GM18507 (cell line): ENCODE results near the gene PLCB4.

Experiments used
- DNase-seq: peaks from one replicate; pipeline ENCODE4 v3.0.0; 2011; ENCODE audit warnings: low read depth; ENCODE audit not compliant: insufficient read length; ENCODE audit errors: extremely low spot score
- FAIRE-seq: peaks from 2 replicates; lab custom pipeline; 2011; peaks lifted over from hg19 to GRCh38; lab: Jason Lieb, UNC

Gene PLCB4

DNA sequence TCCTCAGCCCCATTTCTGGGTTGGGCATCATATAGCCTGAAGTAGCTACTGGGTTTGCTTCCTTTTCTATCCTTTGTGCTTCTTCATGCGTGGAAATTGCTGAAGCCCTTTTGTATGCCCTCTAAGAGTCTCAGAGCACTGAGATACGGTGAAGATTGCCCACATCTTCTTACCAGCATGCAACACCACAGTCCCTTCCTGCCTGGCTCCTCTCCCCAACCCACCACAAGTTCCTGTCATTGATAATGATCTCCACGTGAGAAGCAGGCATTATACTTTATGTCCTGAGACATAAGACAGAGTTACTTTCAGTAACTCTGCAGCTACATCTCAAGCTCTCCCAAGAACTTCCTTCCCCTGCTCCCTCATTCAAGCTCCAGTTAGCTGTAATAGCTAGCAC, 15.8 kb upstream of the PLCB4 start:
- no peak for FAIRE-seq

DNA sequence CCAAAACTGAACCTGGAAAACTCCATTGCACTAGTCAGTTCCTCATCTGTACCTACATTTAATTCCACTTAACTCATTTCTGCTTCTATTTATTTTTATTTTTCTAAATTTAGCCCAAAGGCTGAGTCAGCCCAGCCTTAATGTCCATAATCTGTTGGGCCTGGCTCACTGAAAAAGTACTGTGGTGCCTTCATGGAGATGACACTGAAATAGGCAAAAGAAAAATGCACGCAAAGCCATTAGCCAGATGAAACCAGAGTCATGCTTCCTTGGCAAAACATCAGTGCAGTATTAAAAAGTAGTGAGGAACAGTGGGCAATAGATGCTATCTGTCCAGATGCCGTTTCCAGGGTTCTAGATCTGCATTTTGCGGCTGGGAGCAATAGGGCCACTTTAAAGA, 14.7 kb upstream of the PLCB4 start:
- DNase-seq (no peak), FAIRE-seq (no peak)

More for the DNA sequence above, 15.8 kb upstream of the PLCB4 start:
- DNase-seq, result no peak

- no peak for DNase-seq
These were observed 9.0 kb upstream of the PLCB4 start for GRCh38 chr20:9059931-9060330.

DNA sequence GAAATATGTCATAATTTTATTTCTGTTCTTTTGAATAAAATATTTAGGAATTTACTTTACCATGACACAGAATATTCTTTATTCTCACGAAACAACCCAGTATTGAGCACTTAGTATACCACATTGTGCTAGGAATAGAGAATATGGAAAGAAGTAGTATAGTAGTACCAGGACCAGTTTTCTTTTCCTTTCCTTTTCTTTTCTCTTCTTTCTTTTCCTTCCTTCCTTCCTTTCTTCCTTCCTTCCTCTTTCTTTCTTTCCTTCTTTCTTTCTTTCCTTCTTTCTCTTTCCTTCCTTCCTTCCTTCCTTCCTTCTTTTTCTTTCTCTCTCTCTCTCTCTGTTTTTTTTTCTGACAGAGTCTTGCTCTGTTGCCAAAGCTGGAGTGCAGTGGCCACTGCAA, 7.5 kb upstream of the PLCB4 start:
- DNase-seq (no peak), FAIRE-seq (no peak)

More at GRCh38 chr20:9059931-9060330, 9.0 kb upstream of the PLCB4 start:
- no peak for FAIRE-seq

DNA sequence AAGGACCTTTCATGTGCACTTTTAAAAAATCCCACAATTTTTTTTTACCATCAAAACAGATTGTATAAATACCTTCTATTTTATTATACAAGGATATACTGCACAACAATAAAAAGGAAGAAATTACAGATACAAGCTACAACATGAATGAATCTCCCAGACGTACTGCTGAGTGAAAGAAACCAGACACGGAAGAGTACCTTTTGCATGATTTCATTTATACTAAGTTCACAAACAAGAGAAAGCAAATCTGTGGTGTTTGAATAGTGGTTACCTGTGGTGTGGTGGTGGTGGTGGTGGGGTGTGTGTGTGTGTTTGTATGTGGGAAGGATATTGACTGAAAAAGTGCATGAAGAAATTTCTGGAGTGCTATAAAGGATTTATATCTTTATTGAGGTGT, 6.8 kb upstream of the PLCB4 start:
- no peak for FAIRE-seq

GRCh38 chr20:9066191-9066590, 2.7 kb upstream of the PLCB4 start:
- FAIRE-seq (no peak), DNase-seq (no peak)

More for the DNA sequence above, 6.8 kb upstream of the PLCB4 start:
- DNase-seq, result no peak

- DNase-seq, result no peak
- no peak for FAIRE-seq
These were observed 570 bp upstream of the PLCB4 start for GRCh38 chr20:9068233-9068801.

GRCh38 chr20:9070304-9070703, 1.4 kb downstream of the PLCB4 start:
- no peak for FAIRE-seq

DNA sequence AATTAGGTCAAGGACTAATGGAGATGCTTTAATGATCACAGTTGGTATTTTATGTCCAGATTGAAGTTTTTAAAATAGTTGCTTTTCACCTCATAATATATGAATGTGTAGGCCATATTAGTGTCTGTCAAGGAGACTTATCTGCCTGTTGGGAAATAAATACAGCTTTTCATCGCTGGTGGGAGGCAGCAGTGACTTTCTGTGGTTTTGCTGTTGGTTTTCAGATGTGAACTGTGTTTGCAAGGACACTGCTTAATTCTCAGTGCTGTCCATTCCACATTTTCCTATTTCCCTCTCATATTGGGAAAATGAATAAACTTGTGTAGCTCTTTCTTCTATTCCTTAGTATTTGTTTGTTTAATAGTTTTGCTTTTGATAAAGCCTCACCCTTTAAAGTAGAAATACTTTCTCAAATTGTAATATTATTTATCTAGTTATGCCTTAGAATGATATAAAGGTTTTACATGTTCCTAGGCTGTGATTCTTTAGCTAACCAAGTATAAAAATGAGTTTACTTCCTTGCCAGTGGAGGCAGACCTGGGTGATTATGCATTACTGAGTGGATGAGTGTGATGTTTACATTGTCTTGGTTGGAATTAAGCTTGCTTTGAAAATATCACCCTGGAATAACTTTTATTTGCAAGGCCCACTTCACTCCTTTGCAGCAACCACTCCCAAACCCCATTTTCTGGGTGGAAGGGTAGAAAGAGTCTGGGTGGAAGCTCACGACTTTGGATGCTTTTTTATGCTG, 3.3 kb downstream of the PLCB4 start:
- no peak for DNase-seq
- FAIRE-seq, result no peak

More at GRCh38 chr20:9070304-9070703, 1.4 kb downstream of the PLCB4 start:
- no peak for DNase-seq

DNA sequence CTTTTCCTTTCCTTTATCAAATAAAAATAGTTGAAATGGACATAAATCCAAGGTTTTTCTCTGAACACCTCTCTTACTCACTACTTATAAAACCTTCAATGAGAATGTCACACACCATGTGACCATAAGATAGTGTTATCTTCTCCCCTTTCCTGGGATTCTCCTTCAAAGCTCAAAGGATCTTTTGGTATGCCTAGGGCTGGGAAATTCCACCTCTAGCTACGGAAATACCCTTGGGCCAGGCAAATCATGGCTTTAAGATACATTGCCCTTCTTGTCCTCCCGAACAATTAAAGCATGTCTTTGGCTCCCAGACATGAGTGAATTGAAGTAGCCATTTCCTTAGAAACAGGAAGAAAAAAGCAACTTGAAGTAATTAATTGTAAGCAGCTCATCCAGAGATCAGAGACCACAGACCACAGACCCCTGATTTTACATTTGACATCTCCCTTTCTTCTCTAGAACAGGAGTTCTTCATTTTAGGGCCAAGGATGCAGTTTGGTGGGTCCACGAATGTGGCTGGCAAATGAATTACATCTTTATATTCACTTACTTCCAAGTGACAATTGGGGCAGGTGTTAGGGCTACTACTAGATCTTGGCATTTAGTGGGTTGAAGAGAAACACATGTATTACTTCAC, 4.1 kb downstream of the PLCB4 start:
- DNase-seq (no peak), FAIRE-seq (no peak)

- FAIRE-seq, result no peak
- DNase-seq, result no peak
These were observed 6.6 kb downstream of the PLCB4 start for GRCh38 chr20:9075264-9076095.

- no peak for FAIRE-seq
These were observed 7.6 kb downstream of the PLCB4 start for GRCh38 chr20:9076440-9076839.

GRCh38 chr20:9078826-9079731, 10.2 kb downstream of the PLCB4 start:
- no peak for DNase-seq
- FAIRE-seq, result no peak

More at GRCh38 chr20:9076440-9076839, 7.6 kb downstream of the PLCB4 start:
- no peak for DNase-seq

- DNase-seq (no peak), FAIRE-seq (no peak)
These were observed 12.6 kb downstream of the PLCB4 start for GRCh38 chr20:9081423-9081966.

GRCh38 chr20:9082741-9083140, 13.9 kb downstream of the PLCB4 start:
- FAIRE-seq, result no peak
- DNase-seq, result no peak

DNA sequence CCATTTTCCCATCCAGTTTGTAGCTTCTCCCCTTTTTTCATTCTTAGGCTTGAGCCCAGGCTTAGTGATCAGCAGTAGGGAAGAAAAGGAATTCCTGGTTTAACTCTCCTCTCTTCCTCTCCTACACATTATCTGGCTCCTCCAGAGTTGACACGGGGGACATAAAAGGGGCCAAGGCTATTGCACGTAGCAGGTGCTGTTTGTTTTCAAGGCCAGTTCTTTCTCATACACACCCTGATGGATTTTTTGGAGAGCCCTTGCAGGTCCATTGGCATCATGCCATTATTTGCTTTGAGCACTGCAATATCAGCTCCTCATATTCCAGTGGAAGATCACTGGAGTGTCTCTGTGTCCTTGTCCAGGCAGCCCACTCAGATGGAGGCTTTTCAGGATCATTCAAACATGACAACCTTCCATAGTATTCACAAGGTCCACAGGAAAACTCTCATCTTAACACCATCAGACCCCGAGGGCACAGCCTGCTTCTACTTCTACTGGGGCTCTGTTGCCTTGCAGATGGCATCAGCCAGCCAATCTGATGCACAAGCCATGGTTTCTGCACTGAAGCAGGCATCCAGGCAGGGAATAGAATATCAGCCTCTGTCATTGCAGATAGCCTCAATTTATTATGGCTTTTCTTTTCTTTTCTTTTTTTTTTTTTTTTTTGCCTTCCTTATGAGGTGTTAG, 18.8 kb downstream of the PLCB4 start:
- DNase-seq (no peak), FAIRE-seq (no peak)

GRCh38 chr20:9088556-9088955, 19.7 kb downstream of the PLCB4 start:
- FAIRE-seq (no peak), DNase-seq (no peak)

GRCh38 chr20:9092113-9092512, 23.2 kb downstream of the PLCB4 start:
- FAIRE-seq (no peak), DNase-seq (no peak)
